ENCODE measurements around the gene PPP2R5C. TPM values are rescaled to one million over a fixed set of nuclear protein-coding genes. Genes with fewer than 3 reads are reported as not detected.

PPP2R5C gene
- total and polyA plus RNA-seq, 9 of the 15 experiments (the other 6 are each of a cell fraction or from before 2014, with no cell fraction given): 284 to 617 (median 395) TPM

DNA sequence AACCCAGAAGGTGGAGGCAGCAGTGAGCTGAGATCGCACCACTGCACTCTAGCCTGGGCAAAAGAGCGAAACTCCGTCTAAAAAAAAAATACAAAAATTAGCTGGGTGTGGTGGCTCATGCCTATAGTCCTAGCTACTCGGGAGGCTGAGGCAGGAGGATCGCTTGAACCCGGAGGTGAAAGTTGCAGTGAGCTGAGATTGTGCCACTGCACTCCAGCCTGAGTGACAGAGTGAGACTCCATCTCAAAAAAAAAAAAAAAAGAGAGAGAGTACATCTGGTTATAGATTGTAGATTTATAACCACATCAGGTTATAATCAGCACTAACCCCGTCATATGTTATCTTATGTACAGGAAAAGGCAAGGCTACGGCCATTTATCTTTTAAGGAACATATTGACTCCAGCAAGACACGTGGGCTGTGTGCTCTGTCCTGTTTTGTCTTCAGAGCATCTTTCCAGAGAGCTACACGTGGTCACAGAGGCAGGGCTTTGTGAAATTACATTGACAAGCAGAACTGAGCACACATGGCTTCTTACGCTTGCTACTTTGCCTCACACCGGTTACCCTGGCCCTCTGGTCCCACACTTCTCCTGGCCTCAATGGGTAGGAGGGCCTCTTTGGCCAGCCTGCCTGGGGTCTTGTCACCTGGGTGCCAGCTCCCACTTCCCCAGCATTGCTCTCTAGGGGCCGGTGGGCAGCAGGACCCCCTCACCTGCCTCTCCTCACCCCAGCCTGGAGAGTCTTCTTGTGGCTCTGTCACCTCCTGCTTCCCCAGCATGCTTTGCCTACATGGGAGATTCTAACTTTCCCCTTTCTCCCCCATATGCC lies 196.1 kb downstream of the PPP2R5C start (continued):
- no peak for TF ChIP-seq NR0B1 (IDR thresholded peaks at IDR 0.05; ENCODE audit: partially characterized antibody)
- no peak for TF ChIP-seq ZNF395 (CRISPR knock-in tag; IDR thresholded peaks at IDR 0.05)
- TF ChIP-seq ZNF212 (CRISPR knock-in tag; IDR thresholded peaks at IDR 0.05): no peak
- peak; percentile 55 for TF ChIP-seq ARID1B (IDR thresholded peaks at IDR 0.05)
- TF ChIP-seq BCL6 (CRISPR knock-in tag; IDR thresholded peaks at IDR 0.05): no peak
- TF ChIP-seq KLF10 (CRISPR knock-in tag; IDR thresholded peaks at IDR 0.05): no peak
- no peak for TF ChIP-seq TAF1 (IDR thresholded peaks at IDR 0.05; ENCODE audit: control insufficient read depth, extremely low read depth, insufficient read depth, low read length, severe bottlenecking)
- TF ChIP-seq, protein P1, sequence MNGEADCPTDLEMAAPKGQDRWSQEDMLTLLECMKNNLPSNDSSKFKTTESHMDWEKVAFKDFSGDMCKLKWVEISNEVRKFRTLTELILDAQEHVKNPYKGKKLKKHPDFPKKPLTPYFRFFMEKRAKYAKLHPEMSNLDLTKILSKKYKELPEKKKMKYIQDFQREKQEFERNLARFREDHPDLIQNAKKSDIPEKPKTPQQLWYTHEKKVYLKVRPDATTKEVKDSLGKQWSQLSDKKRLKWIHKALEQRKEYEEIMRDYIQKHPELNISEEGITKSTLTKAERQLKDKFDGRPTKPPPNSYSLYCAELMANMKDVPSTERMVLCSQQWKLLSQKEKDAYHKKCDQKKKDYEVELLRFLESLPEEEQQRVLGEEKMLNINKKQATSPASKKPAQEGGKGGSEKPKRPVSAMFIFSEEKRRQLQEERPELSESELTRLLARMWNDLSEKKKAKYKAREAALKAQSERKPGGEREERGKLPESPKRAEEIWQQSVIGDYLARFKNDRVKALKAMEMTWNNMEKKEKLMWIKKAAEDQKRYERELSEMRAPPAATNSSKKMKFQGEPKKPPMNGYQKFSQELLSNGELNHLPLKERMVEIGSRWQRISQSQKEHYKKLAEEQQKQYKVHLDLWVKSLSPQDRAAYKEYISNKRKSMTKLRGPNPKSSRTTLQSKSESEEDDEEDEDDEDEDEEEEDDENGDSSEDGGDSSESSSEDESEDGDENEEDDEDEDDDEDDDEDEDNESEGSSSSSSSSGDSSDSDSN (IDR thresholded peaks at IDR 0.05; ENCODE audit: borderline replicate concordance in 1 of 2, low read depth in 2 of 2, low read length in 2 of 2): no peak
- TF ChIP-seq, protein P2, sequence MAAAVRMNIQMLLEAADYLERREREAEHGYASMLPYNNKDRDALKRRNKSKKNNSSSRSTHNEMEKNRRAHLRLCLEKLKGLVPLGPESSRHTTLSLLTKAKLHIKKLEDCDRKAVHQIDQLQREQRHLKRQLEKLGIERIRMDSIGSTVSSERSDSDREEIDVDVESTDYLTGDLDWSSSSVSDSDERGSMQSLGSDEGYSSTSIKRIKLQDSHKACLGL (CRISPR knock-in tag; IDR thresholded peaks at IDR 0.05; ENCODE audit: borderline replicate concordance, poor library complexity, severe bottlenecking): no peak
- TF ChIP-seq ZC3H11A (IDR thresholded peaks at IDR 0.05; ENCODE audit: low read depth, low read length): no peak
- TF ChIP-seq ZBTB17 (CRISPR knock-in tag; IDR thresholded peaks at IDR 0.05): no peak
- TF ChIP-seq MCM2 (IDR thresholded peaks at IDR 0.05; ENCODE audit: low read depth): no peak
- TF ChIP-seq BRD9 (IDR thresholded peaks at IDR 0.05; ENCODE audit: low read depth, partially characterized antibody): no peak
- TF ChIP-seq BRF1 (IDR thresholded peaks at IDR 0.05; ENCODE audit: borderline replicate concordance, extremely low read depth, insufficient read length): no peak
- TF ChIP-seq ID3 (CRISPR knock-in tag; IDR thresholded peaks at IDR 0.05): no peak
- no peak for TF ChIP-seq ID3 (tag; IDR thresholded peaks at IDR 0.05)
- no peak for TF ChIP-seq RNF2 (IDR thresholded peaks at IDR 0.05)
- no peak for TF ChIP-seq CCNT2 (IDR thresholded peaks at IDR 0.05; ENCODE audit: borderline replicate concordance, extremely low read depth, insufficient read length, low read depth, low read length)
- TF ChIP-seq POLR2H (tag; IDR thresholded peaks at IDR 0.05; ENCODE audit: low read depth): no peak
- no peak for TF ChIP-seq SETDB1 (IDR thresholded peaks at IDR 0.05; ENCODE audit: low read length)
- no peak for TF ChIP-seq ELK3 (CRISPR knock-in tag; IDR thresholded peaks at IDR 0.05)
